DND-41 (cell line): ENCODE data around the gene PRRT2.

ENCODE experiments used
- CTCF ChIP-seq: IDR thresholded peaks from 2 replicates; pipeline ENCODE4 v1.5.1; 2012; ENCODE audit warnings: borderline replicate concordance, low read length, moderate library complexity, mild to moderate bottlenecking; ENCODE audit not compliant: poor library complexity, severe bottlenecking; ENCODE audit errors: extremely low read depth
- EZH2 ChIP-seq: IDR thresholded peaks from 3 replicates; pipeline ENCODE4 v1.6.1; 2012; ENCODE audit warnings: borderline replicate concordance, low read depth, mild to moderate bottlenecking, moderate library complexity, low read length, inconsistent platforms; ENCODE audit not compliant: severe bottlenecking

DNA sequence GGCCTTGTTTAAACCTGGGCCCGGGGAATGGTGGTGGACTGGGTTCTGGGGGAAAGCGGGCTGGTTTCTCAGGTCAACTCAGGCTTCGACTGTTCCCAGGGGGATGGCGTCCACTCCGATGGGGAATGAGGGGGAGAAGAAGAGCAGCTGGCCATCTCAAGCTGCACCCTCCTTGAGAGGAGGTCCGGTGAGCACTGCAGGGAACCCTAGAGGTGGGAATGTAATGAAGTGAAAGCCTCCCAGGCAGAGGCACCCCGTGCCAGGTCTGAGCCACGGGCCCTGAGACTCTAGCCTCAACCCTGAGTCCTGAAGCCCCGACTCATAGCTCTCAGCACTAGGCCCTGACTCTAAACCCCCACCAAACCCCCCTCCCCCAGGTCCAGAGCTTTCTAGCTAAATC is 52.2 kb downstream of the PRRT2 start:
- TF ChIP-seq CTCF (no peak), EZH2 (no peak)
